Smooth muscle cell (in vitro differentiated cells): ENCODE results near the gene KRT36. TPM values are rescaled to one million over a fixed set of nuclear protein-coding genes. Genes with fewer than 3 reads are reported as not detected.

Source experiments
- DNase-seq: peaks from one replicate; lab custom pipeline; 2025; ENCODE audit not compliant: unreplicated experiment; lab: John Stamatoyannopoulos, UW
- H2AFZ ChIP-seq: fragments of 200-600 bp; sonication (generic); 2 replicates; pipeline ENCODE4 v1.6.0; 2016; ENCODE audit warnings: antibody characterized with exemption, low read depth, mild to moderate bottlenecking
- H3F3A ChIP-seq: fragments of 200-600 bp; sonication (generic); 2 replicates; pipeline ENCODE4 v1.6.0; 2017; ENCODE audit warnings: antibody characterized with exemption, low read depth
- H3K27ac ChIP-seq: fragments of 200-600 bp; sonication (generic); 2 replicates; pipeline ENCODE4 v1.5.1; 2016; ENCODE audit warnings: low read depth, mild to moderate bottlenecking
- H3K27me3 ChIP-seq: fragments of 200-600 bp; sonication (generic); 2 replicates; pipeline ENCODE4 v1.6.1; 2016; ENCODE audit warnings: low read depth, mild to moderate bottlenecking
- H3K36me3 ChIP-seq: fragments of 200-600 bp; sonication (generic); 2 replicates; pipeline ENCODE4 v1.5.1; 2016; ENCODE audit warnings: low read depth
- H3K4me1 ChIP-seq: fragments of 200-600 bp; sonication (generic); 2 replicates; pipeline ENCODE4 v1.5.1; 2016; ENCODE audit warnings: low read depth
- H3K4me2 ChIP-seq: fragments of 200-600 bp; sonication (generic); 2 replicates; pipeline ENCODE4 v1.6.0; 2016; ENCODE audit warnings: mild to moderate bottlenecking
- H3K4me3 ChIP-seq: fragments of 200-600 bp; sonication (generic); 2 replicates; pipeline ENCODE4 v1.5.1; 2016; ENCODE audit warnings: mild to moderate bottlenecking
- H3K79me2 ChIP-seq: fragments of 200-600 bp; sonication (generic); 2 replicates; pipeline ENCODE4 v1.6.0; 2016; ENCODE audit warnings: low read depth, mild to moderate bottlenecking
- H3K9ac ChIP-seq: fragments of 200-600 bp; sonication (generic); 2 replicates; pipeline ENCODE4 v1.6.0; 2016; ENCODE audit warnings: low read depth
- H3K9me3 ChIP-seq: fragments of 200-600 bp; sonication (generic); replicated peaks from 2 replicates; pipeline ENCODE4 v1.5.1; 2016; ENCODE audit warnings: low read depth
- H4K20me1 ChIP-seq: fragments of 200-600 bp; sonication (generic); 2 replicates; pipeline ENCODE4 v1.6.0; 2016; ENCODE audit warnings: low read depth
- WGBS: methylation state at CpG from one replicate; pipeline ENCODE4 v1.1.7; 2016; ENCODE audit warnings: low lambda C conversion rate; 5-methylcytosine and 5-hydroxymethylcytosine counted together
- polyA plus RNA-seq: library from polyadenylated mRNA; unstranded; fragments of >200 nt; fragmentation: Nextera tagmentation; extraction: Ambion mirVana; gene quantifications from 2 replicates; pipeline ENCODE4 v1.2.1, GENCODE V29; 2016
- total RNA-seq: library from RNA; depleted of rRNA; stranded (reverse); fragments of >200 nt; gene quantifications from 2 replicates; pipeline ENCODE4 v1.2.3, GENCODE V29; 2014
- TF ChIP-seq, protein P1 (sequence below): fragments of 200-600 bp; sonication (generic); IDR thresholded peaks from 2 replicates; pipeline ENCODE4 v1.5.1; 2017; ENCODE audit warnings: borderline replicate concordance, mild to moderate bottlenecking, antibody characterized with exemption; ENCODE audit not compliant: insufficient read depth, poor library complexity, severe bottlenecking

Gene KRT36
- total and polyA plus RNA-seq, 2 experiments from 2014 or later: 0.09 TPM; not detected in 1

DNA sequence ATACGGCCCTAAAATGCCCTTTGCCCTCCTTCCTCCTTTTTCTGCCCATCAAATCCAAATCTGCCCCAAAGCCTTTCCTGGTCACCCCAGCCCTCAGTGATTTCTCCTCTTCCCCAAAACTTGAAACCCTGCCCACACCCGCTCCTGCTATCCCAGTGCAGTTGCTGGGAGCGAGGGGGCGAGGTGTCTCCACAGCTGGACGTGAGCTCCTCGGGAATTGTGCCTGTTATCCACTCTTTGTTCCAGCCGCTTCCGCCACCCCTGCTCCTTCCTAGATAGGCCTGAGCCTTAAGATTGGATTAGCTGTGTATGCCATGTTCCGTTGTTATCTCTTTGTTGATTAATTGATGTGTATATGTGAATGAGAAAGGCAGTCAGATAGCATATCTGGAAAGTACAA is 6.2 kb downstream of the KRT36 start:
- Histone ChIP-seq H3K4me1 (no peaks in the 10 kb centered on the region), H3K36me3 (no peaks in the 10 kb centered on the region), H3K4me2 (no peak overlapping the region), H2AFZ (no peak overlapping the region), H3K27ac (no peak overlapping the region), H3K79me2 (no peaks in the 10 kb centered on the region), H3K27me3 (no peaks in the 10 kb centered on the region), H4K20me1 (no peaks in the 10 kb centered on the region), H3K9me3 (no peaks in the 10 kb centered on the region), H3K4me3 (no peak overlapping the region), H3K9ac (no peak overlapping the region), H3F3A (no peaks in the 10 kb centered on the region)
- no peak for DNase-seq
- WGBS: 68% methylated on average over 9 of the region's 9 CpGs
- TF ChIP-seq, protein P1, sequence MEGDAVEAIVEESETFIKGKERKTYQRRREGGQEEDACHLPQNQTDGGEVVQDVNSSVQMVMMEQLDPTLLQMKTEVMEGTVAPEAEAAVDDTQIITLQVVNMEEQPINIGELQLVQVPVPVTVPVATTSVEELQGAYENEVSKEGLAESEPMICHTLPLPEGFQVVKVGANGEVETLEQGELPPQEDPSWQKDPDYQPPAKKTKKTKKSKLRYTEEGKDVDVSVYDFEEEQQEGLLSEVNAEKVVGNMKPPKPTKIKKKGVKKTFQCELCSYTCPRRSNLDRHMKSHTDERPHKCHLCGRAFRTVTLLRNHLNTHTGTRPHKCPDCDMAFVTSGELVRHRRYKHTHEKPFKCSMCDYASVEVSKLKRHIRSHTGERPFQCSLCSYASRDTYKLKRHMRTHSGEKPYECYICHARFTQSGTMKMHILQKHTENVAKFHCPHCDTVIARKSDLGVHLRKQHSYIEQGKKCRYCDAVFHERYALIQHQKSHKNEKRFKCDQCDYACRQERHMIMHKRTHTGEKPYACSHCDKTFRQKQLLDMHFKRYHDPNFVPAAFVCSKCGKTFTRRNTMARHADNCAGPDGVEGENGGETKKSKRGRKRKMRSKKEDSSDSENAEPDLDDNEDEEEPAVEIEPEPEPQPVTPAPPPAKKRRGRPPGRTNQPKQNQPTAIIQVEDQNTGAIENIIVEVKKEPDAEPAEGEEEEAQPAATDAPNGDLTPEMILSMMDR: no peak

DNA sequence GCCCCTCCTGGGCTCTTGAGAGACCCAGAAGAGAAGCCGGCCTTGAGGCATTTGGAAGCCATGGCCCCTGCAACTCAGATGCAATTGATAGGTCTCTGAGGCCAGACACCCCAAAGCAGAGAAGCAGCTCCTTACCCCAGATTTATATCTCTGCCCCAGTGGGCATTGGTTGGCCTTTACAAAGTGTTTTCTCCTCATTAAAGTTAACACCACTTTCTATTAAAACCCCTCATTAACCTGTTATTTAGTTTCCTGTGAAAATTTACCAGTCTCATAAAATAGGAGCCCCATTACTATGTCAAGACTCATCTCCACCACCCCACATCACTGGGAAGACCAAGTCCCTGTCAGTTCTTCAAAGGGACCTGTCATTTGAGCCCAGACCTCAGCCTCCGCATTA is 8.7 kb downstream of the KRT36 start, which contains the start of gene KRT35:
TSS of gene KRT35 (minus strand) at position 116 of the 400 bp plus-strand sequence. CDS start at position 62, 54 bp downstream.
- Histone ChIP-seq H4K20me1 (no peaks in the 10 kb centered on the region), H3K4me1 (no peaks in the 10 kb centered on the region), H3K79me2 (no peaks in the 10 kb centered on the region), H2AFZ (no peak within 1 kb of the TSS), H3K4me2 (no peak within 1 kb of the TSS), H3K4me3 (no peak within 1 kb of the TSS), H3K9me3 (no peaks in the 10 kb centered on the region), H3K36me3 (no peaks in the 10 kb centered on the region), H3K27ac (no peak within 1 kb of the TSS), H3F3A (no peaks in the 10 kb centered on the region), H3K27me3 (no peaks in the 10 kb centered on the region), H3K9ac (no peak within 1 kb of the TSS)
- DNase-seq: no peak
- TF ChIP-seq, protein P1: no peak
- 90% methylated on average over 2 of the region's 2 CpGs for WGBS

DNA sequence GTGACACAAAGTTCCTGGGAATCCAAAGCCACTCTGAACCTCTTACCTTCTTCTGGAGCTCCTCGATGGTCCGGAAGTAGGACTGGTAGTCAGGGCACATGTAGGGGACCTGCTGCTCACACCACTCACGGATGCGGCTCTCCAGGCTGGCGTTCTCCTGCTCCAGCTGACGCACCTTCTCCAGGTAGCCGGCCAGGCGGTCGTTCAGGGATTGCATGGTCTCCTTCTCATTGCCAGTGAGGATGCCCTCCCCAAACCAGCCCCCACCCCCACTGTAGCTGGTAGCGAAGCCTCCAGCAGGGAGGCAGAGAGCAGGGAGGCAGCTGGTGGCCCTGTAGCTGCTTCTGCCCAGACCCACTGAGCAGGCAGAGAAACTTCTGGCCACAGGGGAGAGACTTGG is 9.1 kb downstream of the KRT36 start:
- H4K20me1 ChIP-seq: no peaks in the 10 kb centered on the region

DNA sequence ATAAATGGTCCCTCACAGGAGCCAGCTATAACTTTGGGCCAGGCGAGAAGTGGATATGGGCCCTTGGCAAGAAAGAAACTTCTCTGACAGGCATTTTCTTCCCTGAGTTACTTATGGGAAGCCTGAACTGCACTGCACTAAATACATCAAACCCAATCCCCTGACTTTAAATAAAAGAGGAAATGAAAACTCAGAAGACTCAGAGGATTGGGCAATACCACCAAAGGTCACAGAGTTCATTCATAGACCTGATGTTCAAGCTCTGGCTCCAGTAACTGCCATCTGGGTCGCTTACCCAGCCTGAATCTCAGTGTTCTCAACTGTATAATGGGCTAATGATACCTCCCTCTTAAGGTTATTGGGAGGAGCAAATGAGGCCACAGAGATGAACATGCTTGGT is 9.6 kb downstream of the KRT36 start:
- DNase-seq: no peak
- H2AFZ ChIP-seq: no peak overlapping the region
- TF ChIP-seq, protein P1: no peak
- no peaks in the 10 kb centered on the region for H3K4me1 ChIP-seq
- H3K4me2 ChIP-seq: no peak overlapping the region
- H3K4me3 ChIP-seq: no peak overlapping the region
- H4K20me1 ChIP-seq: no peaks in the 10 kb centered on the region
- H3K9ac ChIP-seq: no peak overlapping the region
- 37% methylated on average over 2 of the region's 2 CpGs for WGBS
- H3K27ac ChIP-seq: no peak overlapping the region
- H3K27me3 ChIP-seq: no peaks in the 10 kb centered on the region
- H3K9me3 ChIP-seq: no peaks in the 10 kb centered on the region
- no peaks in the 10 kb centered on the region for H3K79me2 ChIP-seq
- no peaks in the 10 kb centered on the region for H3K36me3 ChIP-seq
- no peaks in the 10 kb centered on the region for H3F3A ChIP-seq

More for the DNA sequence above, 9.1 kb downstream of the KRT36 start:
- no peaks in the 10 kb centered on the region for H3F3A ChIP-seq
- H3K36me3 ChIP-seq: no peaks in the 10 kb centered on the region
- no peak overlapping the region for H3K4me3 ChIP-seq
- no peaks in the 10 kb centered on the region for H3K27me3 ChIP-seq
- no peak overlapping the region for H2AFZ ChIP-seq
- no peaks in the 10 kb centered on the region for H3K4me1 ChIP-seq
- no peaks in the 10 kb centered on the region for H3K9me3 ChIP-seq
- no peaks in the 10 kb centered on the region for H3K79me2 ChIP-seq
- TF ChIP-seq, protein P1: no peak
- H3K9ac ChIP-seq: no peak overlapping the region
- no peak for DNase-seq
- no peak overlapping the region for H3K4me2 ChIP-seq
- H3K27ac ChIP-seq: no peak overlapping the region
- 95% methylated on average over 10 of the region's 10 CpGs for WGBS
